HG03066 (cell line): ENCODE data around the gene TRIM6.
"Not testable (repeated sequence)": the region's sequence is repeated elsewhere in the genome, so short reads cannot be mapped to it uniquely, and the experiment has no call there.

ENCODE experiments used
- ATAC-seq: cut with Tn5 transposase; IDR thresholded peaks from one replicate; pipeline ENCODE4 v1.9.1; 2021; ENCODE audit warnings: low read depth; ENCODE audit not compliant: unreplicated experiment

Gene TRIM6

DNA sequence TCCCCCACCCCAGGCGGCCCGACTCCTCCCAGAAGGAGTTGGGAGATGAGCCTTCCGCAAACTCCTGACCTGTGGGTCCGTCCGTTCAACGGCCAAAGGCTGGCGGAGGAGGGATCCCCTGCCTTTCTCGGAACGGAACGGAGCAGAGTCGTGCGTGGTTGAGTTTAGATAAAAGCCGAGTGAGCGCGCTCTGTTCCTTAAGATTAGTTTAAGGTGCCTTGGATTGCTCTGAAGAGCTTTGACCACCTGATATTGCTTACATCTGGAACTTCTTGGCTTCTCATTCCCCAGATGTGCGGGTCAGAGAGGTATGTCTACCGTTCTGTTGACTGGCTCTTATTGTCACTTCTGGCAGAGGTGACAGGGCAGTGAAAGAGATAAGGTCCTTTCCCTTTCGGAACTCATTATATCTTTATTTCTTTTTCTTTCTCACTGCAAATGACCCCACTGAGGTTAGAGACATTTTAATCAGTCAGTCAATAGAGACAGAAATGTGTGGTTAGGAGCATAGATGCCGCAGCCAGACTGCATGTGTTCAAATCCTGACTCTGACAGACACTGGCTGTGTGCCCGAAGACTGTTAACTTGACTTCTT, at the start of gene TRIM6:
TSS of gene TRIM6 (plus strand) at position 31 of the 595 bp plus-strand sequence. CDS start at position 292, 261 bp downstream.
- no peak for ATAC-seq

DNA sequence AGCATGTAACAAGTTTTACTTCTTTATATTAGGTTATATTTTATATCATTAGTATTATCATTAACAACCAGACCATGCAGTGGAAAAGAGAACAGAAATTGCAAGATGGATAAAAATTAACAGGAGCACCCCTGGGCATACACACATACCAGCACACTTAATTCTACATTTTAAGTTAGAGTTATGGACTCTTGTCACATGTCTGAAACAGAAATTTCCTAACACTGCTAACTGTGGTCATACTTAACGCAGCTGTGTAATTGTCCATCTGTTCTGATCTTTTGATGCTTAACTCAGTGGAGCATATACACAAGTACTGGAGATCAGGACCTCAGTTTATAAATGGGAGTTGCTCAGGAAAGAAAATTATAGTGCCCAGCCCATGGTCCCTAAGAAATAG, 48.5 kb upstream of the TRIM6 start:
- peak; percentile 58 for ATAC-seq

- ATAC-seq: no peak
Observed at GRCh38 chr11:5548440-5548839, 48.0 kb upstream of the TRIM6 start, which contains the start of gene OR52H1. Gene OR52H1 (minus strand): TSS chr11:5548540. CDS start chr11:5545505, 3,035 bp downstream.

DNA sequence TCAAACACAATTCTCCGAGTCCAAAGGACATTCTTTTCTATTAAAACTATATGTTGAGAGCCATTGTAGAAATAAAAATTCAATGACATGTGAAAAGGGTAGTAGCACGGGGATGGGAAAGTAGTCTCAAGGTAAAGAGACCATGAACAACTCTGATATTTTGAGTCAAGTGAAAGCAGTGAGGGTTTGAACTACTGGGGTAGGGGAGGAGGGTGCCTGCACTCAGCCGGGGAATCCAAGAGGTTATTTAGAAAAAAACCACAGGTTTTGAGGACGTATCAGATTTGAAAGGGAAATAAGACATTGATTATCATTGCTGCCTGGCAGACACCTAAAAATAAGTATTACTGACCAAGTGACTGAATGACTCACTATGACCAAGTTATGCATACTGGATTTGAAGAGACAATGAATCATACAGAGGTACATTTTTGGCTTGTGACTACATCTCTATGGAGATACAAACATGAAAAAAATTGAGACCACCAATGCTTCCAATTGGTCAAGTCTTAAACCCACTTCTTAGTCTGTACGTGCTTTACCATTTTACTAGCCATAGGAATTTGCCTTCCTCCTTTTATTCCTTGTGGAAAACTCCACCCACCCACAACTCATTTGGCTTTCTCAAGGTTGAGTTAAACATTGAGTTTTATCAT, 45.9 kb upstream of the TRIM6 start:
- ATAC-seq: no peak

GRCh38 chr11:5553343-5553742, 43.1 kb upstream of the TRIM6 start:
- no peak for ATAC-seq

DNA sequence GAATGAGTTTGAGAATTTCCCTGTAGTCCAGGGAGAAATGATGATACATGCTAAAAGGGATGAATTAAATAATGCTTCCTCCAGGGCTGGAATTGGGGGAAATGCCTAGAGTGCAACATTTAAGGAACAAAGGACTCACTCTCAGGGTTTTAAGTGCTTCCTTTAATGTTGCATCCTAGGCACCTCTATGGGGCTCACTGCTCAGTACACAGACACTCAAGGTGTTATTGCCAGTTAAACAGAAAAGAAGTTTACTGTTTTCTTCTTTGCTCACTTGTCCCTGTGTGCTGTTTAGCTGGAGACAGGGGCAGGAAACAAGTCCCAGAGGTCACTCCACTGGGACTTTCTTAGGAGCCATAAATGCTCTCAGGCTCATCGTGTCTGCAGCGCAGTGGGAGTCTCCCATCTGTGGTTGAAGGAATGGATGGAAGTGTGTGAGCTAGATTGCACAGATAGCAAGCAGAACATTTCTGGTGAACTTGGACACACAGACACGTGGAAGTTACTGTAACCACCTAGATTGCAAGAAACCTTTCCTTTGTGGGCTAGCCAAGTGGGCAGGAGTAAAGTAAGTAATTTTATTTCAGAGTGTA, 39.7 kb upstream of the TRIM6 start:
- no peak for ATAC-seq

DNA sequence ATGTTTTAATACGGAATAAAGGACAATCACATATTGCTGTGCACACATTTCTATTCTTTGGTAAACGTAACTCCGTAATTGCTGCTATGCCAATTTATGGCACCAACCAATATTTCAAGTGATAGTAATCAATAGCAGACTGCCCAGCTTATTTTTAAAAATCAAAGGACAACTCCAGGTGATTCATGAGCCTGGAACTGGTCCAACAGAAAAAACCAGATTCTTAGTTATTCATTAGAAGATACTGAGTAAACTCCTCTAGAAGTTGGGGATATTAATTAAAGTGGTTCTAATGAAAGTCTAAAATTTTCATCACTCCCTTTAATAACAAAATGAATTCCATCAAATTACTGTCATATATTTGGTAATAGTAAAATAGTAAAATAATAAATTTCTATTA, 38.7 kb upstream of the TRIM6 start:
- ATAC-seq: no peak

DNA sequence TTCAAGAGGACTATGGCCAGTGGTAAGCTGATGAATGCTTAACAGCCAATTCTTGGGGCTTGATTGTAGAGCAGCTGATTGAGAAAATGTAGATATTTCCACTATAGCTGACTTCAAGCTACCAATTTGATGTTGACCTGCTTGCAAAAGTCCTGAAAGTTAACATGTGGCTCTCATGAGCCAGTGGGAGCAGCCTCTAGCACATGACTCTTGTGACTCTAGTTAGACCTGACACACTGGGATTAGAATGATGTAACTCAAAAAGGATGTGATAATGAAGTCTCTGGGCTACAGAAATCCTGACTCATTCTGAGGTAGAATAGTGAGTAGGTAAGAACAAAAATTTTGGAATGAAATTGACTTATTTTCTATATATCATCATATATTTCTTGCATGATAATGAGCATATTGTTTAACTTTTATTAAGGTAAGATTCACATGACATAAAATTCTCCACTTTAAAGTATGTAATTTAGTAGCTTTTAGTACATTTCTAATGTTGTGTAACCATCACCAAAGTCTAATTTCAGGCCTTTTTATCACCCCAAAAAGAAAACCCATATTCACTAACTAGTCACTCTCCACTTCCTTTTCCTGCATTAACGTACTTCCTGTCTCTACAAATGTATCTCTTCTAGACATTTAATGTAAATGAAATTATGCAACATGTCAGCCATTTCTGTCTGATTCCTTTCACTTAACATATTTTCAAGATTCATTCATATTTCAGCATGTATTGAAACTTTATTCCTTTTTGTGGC, 32.0 kb upstream of the TRIM6 start:
- ATAC-seq: no peak

DNA sequence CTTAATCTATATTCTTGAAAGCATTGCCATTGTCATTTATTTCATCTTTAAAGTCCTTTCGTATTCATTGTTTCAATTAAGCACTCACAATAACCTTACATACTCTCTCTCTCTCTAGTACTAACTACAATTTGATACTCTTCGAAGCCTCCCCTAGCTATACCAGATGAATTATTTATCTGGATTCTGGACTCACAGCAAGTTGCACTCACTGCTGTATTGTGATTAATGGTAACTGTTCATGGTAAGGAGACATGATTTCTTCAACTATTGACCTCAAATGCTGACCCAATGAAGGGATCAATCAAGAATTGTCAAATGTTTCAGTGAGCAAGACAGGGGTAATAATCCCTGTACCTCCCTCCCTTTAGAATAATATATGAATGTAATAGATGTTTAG, 21.8 kb upstream of the TRIM6 start:
- ATAC-seq: no peak

GRCh38 chr11:5575152-5575551, 21.3 kb upstream of the TRIM6 start:
- no peak for ATAC-seq

GRCh38 chr11:5577101-5577500, 19.3 kb upstream of the TRIM6 start:
- no peak for ATAC-seq

GRCh38 chr11:5580577-5580976, 15.9 kb upstream of the TRIM6 start, which contains the start of gene OR52B6:
Gene OR52B6 (plus strand): TSS chr11:5580877. CDS start chr11:5580877, 0 bp downstream.
- ATAC-seq: no peak

- ATAC-seq: no peak
Observed at GRCh38 chr11:5581014-5581413, 15.4 kb upstream of the TRIM6 start.

GRCh38 chr11:5584458-5584857, 12.0 kb upstream of the TRIM6 start:
- not testable (repeated sequence) for ATAC-seq

DNA sequence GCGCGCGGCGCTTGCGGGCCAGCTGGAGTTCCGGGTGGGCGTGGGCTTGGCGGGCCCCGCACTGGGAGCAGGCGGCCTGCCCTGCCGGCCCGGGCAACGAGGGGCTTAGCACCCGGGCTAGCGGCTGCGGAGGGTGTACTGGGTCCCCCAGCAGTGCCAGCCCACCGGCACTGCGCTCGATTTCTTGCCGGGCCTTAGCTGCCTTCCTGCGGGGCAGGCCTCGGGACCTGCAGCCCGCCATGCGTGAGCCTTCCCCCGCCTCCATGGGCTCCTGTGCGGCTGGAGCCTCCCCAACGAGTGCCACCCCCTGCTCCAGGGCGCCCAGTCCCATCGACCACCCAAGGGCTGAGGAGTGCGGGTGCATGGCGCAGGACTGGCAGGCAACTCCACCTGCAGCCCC, 6.5 kb upstream of the TRIM6 start:
- not testable (repeated sequence) for ATAC-seq

DNA sequence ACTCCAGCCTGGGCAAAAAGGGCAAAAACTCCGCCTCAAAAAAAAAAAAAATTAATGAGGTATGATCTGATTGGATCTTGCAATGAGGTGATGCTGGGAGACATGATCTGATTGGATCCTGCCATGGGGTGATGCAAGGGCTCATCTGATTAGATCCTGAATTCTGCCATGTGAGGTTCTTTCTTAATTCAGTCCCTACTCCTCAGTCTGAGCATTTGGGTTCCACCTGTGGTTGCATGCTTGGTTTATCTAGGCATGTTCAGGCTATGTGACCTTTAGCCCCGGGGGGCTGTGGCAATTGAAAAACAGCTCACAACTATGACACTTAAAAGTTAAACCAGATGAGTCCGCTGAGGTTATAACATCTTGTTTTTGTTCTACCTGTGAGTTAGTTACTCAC, 4.8 kb upstream of the TRIM6 start:
- ATAC-seq: no peak

DNA sequence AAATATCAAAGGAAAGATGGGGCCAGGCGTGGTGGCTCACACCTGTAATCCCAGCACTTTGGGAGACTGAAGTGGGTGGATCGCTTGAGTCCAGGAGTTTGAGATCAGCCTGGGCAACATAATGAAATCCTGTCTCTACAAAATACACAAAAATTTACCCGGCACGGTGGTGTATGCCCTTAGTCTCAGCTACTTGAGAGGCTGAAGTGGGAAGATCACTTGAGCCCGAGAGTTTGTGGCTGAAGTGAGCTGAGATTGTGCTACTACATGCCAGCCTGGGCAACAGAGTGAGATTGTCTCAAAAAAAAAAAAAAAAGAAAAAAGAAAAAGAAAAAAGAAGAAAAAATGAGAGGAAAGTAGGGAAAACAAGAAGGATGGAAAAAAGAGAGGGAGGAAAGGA, 3.8 kb upstream of the TRIM6 start:
- no peak for ATAC-seq

GRCh38 chr11:5593146-5593545, 3.3 kb upstream of the TRIM6 start:
- ATAC-seq: no peak

DNA sequence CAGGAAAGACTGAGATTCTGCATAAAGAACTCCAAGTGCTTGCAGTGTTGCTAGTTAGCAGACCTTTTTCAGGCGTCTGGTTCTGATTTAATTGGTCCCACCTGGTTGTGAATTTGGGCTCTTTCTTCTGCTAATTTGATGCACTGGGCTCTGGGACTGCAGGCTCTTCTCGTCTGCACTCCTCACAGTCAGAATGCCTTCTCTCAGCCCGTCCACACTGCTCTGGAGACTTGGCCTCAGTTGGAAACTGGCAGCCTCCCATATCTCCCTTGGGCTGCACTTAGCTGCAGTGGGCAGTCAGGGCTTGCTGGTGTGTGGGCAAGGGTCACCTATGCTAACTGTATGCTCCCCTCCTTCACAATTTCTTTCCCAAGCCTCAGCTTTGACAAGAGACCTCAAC, 1.5 kb downstream of the TRIM6 start:
- ATAC-seq: no peak

- ATAC-seq: peak; percentile 69
Observed at GRCh38 chr11:5600374-5600851, 4.0 kb downstream of the TRIM6 start.

DNA sequence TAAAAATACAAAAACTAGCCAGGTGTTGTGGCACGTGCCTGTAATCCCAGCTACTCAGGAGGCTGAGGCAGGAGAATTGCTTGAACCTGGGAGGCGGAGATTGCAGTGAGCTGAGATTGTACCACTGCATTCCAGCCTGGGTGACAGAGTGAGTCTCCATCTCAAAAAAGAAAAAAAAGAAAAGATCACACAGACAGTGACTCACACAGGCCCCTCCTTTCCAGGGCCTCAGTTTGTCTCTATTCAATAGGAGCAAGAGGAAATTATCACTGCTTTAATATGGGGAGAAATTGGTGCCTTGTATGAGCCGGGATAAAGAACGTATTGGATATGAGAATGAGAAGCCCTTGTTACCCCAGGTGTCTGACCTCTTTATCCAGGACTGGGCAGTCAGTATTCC, 6.4 kb downstream of the TRIM6 start:
- not testable (repeated sequence) for ATAC-seq
